ENCODE data around the gene ANO4.

The ANO4 gene

GRCh38 chr12:100895192-100895591, 100.6 kb downstream of the ANO4 start:
- no peak for ATAC-seq (ENCODE audit: low read depth)
- no peaks in the 10 kb centered on the region for H3K36me3 ChIP-seq (ENCODE audit: low read depth)
- H3K4me3 ChIP-seq (ENCODE audit: severe bottlenecking) = no peak overlapping the region
- no peaks in the 10 kb centered on the region for H3K4me1 ChIP-seq (ENCODE audit: insufficient read depth, poor library complexity, severe bottlenecking)
- no peak for TF ChIP-seq CTCF (IDR thresholded peaks at IDR 0.05; ENCODE audit: poor library complexity, severe bottlenecking)
- no peak overlapping the region for H3K27ac ChIP-seq (ENCODE audit: poor library complexity, severe bottlenecking)
- H3K9me3 ChIP-seq (ENCODE audit: severe bottlenecking) = no peaks in the 10 kb centered on the region
- no peaks in the 10 kb centered on the region for H3K27me3 ChIP-seq (ENCODE audit: insufficient read depth, poor library complexity, severe bottlenecking)
- DNase-seq (ENCODE audit: low spot score) = no peak

DNA sequence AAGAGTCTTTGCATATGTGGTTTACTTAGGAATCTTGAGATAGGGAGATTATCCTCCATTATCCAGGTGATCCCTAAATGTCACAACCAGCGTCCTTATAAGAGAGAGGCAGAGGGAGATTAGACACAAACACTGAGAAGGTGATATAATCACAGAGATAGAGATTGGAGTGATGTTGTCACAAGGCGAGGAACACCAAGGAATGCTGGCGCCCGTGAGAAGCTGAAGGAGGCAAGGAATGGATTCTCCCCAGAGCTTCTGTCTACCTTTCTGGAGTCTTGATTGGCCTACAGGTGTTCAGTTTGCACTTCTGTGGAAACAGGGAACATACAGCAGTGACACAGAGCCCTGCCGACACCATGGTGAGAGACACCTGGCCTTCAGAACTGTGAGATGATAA, 101.6 kb downstream of the ANO4 start:
- Histone ChIP-seq H3K9me3 (ENCODE audit: severe bottlenecking) (no peaks in the 10 kb centered on the region), H3K27ac (ENCODE audit: poor library complexity, severe bottlenecking) (no peak overlapping the region), H3K4me1 (ENCODE audit: insufficient read depth, poor library complexity, severe bottlenecking) (no peaks in the 10 kb centered on the region), H3K36me3 (ENCODE audit: low read depth) (no peaks in the 10 kb centered on the region), H3K4me3 (ENCODE audit: severe bottlenecking) (no peak overlapping the region), H3K27me3 (ENCODE audit: insufficient read depth, poor library complexity, severe bottlenecking) (no peaks in the 10 kb centered on the region)
- DNase-seq (ENCODE audit: low spot score) = no peak
- no peak for ATAC-seq (ENCODE audit: low read depth)
- TF ChIP-seq CTCF (IDR thresholded peaks at IDR 0.05; ENCODE audit: poor library complexity, severe bottlenecking) = no peak

DNA sequence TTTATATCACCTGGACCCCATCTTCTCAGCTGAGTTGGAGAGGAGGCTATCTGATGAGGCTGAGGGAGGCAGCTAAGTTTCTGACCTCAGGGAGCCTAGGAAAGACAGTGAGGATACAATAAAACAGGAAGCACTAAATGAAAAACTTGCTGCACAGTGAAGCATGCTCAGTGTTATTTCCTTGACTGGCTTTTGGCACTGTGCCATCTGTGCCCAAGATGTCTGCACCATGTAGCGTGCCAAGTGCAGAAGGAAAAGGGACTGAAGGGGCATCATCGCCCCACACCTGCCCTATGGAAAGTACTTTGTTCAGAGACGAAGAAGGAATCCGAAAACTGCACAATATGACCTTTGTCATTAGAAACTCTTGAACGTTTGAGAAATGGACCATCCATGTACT, 102.7 kb downstream of the ANO4 start:
- no peak for TF ChIP-seq CTCF (IDR thresholded peaks at IDR 0.05; ENCODE audit: poor library complexity, severe bottlenecking)
- ATAC-seq (ENCODE audit: low read depth) (no peak), DNase-seq (ENCODE audit: low spot score) (no peak)
- no peaks in the 10 kb centered on the region for H3K36me3 ChIP-seq (ENCODE audit: low read depth)
- H3K4me3 ChIP-seq (ENCODE audit: severe bottlenecking) = no peak overlapping the region
- H3K27me3 ChIP-seq (ENCODE audit: insufficient read depth, poor library complexity, severe bottlenecking) = no peaks in the 10 kb centered on the region
- H3K4me1 ChIP-seq (ENCODE audit: insufficient read depth, poor library complexity, severe bottlenecking) = no peaks in the 10 kb centered on the region
- no peak overlapping the region for H3K27ac ChIP-seq (ENCODE audit: poor library complexity, severe bottlenecking)
- no peaks in the 10 kb centered on the region for H3K9me3 ChIP-seq (ENCODE audit: severe bottlenecking)

DNA sequence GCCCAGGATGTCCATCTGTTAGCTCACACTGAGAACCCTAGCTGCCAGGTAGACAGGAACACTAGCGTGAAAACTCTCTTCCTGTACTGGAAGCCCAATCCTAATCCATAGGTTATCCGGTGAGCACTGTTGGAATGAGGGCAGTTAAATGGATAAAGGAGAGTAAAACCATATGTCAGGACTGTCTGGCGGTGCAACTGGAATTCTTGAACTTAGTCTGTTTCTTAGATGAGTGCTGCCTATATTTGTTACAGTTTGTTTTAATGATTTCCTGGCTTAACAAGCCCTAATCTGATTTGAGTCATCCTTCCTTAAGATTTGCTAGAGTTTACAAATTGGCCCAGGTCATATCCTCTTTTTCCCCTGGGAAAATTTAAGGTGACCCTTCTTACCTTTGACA, 104.7 kb downstream of the ANO4 start:
- H3K27me3 ChIP-seq (ENCODE audit: insufficient read depth, poor library complexity, severe bottlenecking) = no peaks in the 10 kb centered on the region
- no peak for DNase-seq (ENCODE audit: low spot score)
- ATAC-seq (ENCODE audit: low read depth) = no peak; the same call in 2 of the 3 replicates
- no peaks in the 10 kb centered on the region for H3K36me3 ChIP-seq (ENCODE audit: low read depth)
- no peak for TF ChIP-seq CTCF (IDR thresholded peaks at IDR 0.05; ENCODE audit: poor library complexity, severe bottlenecking)
- H3K4me1 ChIP-seq (ENCODE audit: insufficient read depth, poor library complexity, severe bottlenecking) = no peaks in the 10 kb centered on the region
- no peaks in the 10 kb centered on the region for H3K9me3 ChIP-seq (ENCODE audit: severe bottlenecking)
- H3K27ac ChIP-seq (ENCODE audit: poor library complexity, severe bottlenecking) = no peak overlapping the region
- no peak overlapping the region for H3K4me3 ChIP-seq (ENCODE audit: severe bottlenecking)

DNA sequence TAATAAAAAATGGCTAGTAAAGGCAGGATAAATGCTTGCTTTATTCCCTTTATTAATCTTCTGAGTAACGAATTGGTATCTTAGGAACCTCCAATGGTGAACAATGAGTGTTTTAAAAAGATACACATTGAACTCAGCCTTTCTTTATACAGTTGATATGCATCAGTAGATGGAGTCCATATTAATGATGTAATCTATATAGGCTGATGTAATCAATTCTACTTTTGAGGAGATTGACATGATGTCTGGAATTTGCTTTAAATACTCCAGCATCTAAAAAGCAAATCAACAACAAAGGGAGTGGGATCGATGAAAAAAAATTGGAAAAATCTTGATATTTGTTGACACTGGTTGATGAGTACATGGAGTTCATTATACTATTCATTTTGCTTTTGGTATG, 106.2 kb downstream of the ANO4 start:
- no peak overlapping the region for H3K4me3 ChIP-seq (ENCODE audit: severe bottlenecking)
- no peak overlapping the region for H3K27ac ChIP-seq (ENCODE audit: poor library complexity, severe bottlenecking)
- no peaks in the 10 kb centered on the region for H3K36me3 ChIP-seq (ENCODE audit: low read depth)
- H3K9me3 ChIP-seq (ENCODE audit: severe bottlenecking) = no peaks in the 10 kb centered on the region
- H3K4me1 ChIP-seq (ENCODE audit: insufficient read depth, poor library complexity, severe bottlenecking) = no peaks in the 10 kb centered on the region
- ATAC-seq (ENCODE audit: low read depth) (no peak), DNase-seq (ENCODE audit: low spot score) (no peak)
- no peak for TF ChIP-seq CTCF (IDR thresholded peaks at IDR 0.05; ENCODE audit: poor library complexity, severe bottlenecking)
- no peaks in the 10 kb centered on the region for H3K27me3 ChIP-seq (ENCODE audit: insufficient read depth, poor library complexity, severe bottlenecking)

All from RWPE2 (cell line).